ENCODE measurements around the gene ZNF695. TPM values are rescaled to one million over a fixed set of nuclear protein-coding genes. Genes with fewer than 3 reads are reported as not detected.
"Not testable (repeated sequence)": the region's sequence is repeated elsewhere in the genome, so short reads cannot be mapped to it uniquely, and the experiment has no call there.

The ZNF695 gene
- total and polyA plus RNA-seq, 2 donors from 2014 or later = 0.44 TPM; not detected in 1

DNA sequence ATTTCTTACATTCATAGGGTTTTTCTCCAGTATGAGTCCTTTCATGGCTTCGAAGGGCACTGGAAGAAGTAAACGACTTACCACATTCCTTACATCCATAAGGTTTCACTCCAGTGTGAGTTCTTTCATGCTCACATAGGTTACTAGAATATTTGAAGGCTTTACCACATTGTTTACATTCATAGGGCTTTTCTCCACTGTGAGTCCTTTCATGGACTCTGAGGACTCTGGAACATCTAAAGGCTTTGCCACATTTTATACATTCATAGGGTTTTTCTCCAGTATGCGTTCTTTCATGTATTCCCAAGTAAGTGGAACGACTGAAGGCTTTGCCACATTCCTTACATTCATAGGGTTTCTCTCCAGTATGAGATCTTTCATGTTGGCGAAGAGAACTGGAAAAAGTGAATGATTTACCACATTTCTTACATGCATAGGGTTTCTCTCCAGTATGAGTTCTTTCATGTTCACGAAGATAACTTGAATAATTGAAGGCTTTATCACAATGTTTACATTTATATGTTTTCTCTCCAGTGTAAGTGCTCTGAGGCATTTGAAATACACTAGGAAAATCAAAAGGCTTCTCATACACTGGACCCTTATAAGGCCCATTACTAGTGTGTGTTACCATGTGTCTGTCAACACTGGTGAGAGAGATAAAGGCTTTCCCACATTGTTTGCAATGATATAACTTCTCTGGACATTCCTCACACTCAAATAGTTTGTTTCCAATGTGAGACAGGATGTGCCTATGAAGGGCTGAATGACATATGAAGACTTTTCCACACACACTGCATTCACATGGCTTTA lies 29.9 kb upstream of the ZNF695 start:
- intact Hi-C loops (cut with DNase I) = no loop called here
- no peaks in the 10 kb centered on the region for H3K27me3 ChIP-seq (ENCODE audit: control insufficient read depth, insufficient read depth, low read length)
- H3K4me3 ChIP-seq (ENCODE audit: low read length in 3 of 3) = no peak overlapping the region
- no peak overlapping the region for H3K27ac ChIP-seq (ENCODE audit: low read depth in 2 of 2, low read length in 2 of 2)
- TF ChIP-seq, protein P1, sequence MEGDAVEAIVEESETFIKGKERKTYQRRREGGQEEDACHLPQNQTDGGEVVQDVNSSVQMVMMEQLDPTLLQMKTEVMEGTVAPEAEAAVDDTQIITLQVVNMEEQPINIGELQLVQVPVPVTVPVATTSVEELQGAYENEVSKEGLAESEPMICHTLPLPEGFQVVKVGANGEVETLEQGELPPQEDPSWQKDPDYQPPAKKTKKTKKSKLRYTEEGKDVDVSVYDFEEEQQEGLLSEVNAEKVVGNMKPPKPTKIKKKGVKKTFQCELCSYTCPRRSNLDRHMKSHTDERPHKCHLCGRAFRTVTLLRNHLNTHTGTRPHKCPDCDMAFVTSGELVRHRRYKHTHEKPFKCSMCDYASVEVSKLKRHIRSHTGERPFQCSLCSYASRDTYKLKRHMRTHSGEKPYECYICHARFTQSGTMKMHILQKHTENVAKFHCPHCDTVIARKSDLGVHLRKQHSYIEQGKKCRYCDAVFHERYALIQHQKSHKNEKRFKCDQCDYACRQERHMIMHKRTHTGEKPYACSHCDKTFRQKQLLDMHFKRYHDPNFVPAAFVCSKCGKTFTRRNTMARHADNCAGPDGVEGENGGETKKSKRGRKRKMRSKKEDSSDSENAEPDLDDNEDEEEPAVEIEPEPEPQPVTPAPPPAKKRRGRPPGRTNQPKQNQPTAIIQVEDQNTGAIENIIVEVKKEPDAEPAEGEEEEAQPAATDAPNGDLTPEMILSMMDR (IDR thresholded peaks at IDR 0.05; ENCODE audit: borderline replicate concordance, extremely low read depth, insufficient read depth) = no peak
- no peaks in the 10 kb centered on the region for H3K4me1 ChIP-seq (ENCODE audit: control insufficient read depth in 2 of 3, insufficient read depth in 2 of 3, low read depth in 1 of 3, low read length in 3 of 3)
- peaks cover 5 to 32% (median 16%) of the 10 kb centered on the region in 3 donors for H3K36me3 ChIP-seq (ENCODE audit: control insufficient read depth in 2 of 3, insufficient read depth in 3 of 3, low read length in 3 of 3)
- peaks cover 4 to 65% (median 13%) of the 10 kb centered on the region in 3 donors for H3K9me3 ChIP-seq (ENCODE audit: control insufficient read depth in 2 of 3, insufficient read depth in 1 of 3, low read length in 3 of 3)
- no peak overlapping the region for H3K9ac ChIP-seq (ENCODE audit: low read length in 3 of 3)
- DNase-seq (no peak), FAIRE-seq (no peak)

DNA sequence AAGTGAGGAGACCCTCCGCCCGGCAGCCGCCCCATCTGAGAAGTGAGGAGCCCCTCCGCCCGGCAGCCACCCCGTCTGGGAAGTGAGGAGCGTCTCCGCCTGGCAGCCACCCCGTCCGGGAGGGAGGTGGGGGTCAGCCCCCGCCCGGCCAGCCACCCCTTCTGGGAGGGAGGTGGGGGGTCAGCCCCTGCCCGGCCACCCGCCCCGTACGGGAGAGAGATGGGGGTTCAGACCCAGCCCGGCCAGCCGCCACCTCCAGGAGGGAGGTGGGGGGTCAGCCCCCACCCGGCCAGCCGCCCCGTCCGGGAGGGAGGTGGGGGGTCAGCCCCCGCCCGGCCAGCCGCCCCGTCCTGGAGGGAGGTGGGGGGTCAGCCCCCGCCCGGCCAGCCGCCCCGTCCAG lies 24.4 kb upstream of the ZNF695 start:
- H3K27me3 ChIP-seq (ENCODE audit: control insufficient read depth, insufficient read depth, low read length); H3K27ac ChIP-seq (ENCODE audit: low read depth in 2 of 2, low read length in 2 of 2); H3K4me1 ChIP-seq (ENCODE audit: control insufficient read depth in 2 of 3, insufficient read depth in 2 of 3, low read depth in 1 of 3, low read length in 3 of 3); intact Hi-C loops (cut with DNase I); DNase-seq; H3K4me3 ChIP-seq (ENCODE audit: low read length in 3 of 3); H3K9ac ChIP-seq (ENCODE audit: low read length in 3 of 3); FAIRE-seq: not testable (repeated sequence)
- H3K9me3 ChIP-seq (ENCODE audit: control insufficient read depth in 2 of 3, insufficient read depth in 1 of 3, low read length in 3 of 3) = peaks cover 4 to 39% (median 14%) of the 10 kb centered on the region in 3 donors
- H3K36me3 ChIP-seq (ENCODE audit: control insufficient read depth in 2 of 3, insufficient read depth in 3 of 3, low read length in 3 of 3) = peaks cover 3 to 18% (median 9%) of the 10 kb centered on the region in 3 donors

DNA sequence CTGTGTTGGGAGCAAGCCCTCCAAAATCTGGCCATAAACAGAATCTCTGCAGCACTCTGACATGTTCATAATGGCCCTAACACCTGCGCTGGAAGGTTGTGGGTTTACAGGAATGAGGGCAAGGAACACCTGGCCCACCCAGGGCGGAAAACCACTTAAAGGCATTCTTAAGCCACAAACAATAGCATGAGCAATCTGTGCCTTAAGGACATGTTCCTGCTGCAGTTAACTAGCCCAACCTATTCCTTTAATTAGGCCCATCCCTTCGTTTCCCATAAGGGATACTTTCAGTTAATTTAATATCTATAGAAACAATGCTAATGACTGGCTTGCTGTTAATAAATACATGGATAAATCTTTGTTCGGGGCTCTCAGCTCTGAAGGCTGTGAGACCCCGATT lies 16.8 kb upstream of the ZNF695 start:
- H3K36me3 ChIP-seq (ENCODE audit: control insufficient read depth in 2 of 3, insufficient read depth in 3 of 3, low read length in 3 of 3); H3K9ac ChIP-seq (ENCODE audit: low read length in 3 of 3); intact Hi-C loops (cut with DNase I); DNase-seq; H3K27ac ChIP-seq (ENCODE audit: low read depth in 2 of 2, low read length in 2 of 2); H3K27me3 ChIP-seq (ENCODE audit: control insufficient read depth, insufficient read depth, low read length); H3K4me3 ChIP-seq (ENCODE audit: low read length in 3 of 3); H3K4me1 ChIP-seq (ENCODE audit: control insufficient read depth in 2 of 3, insufficient read depth in 2 of 3, low read depth in 1 of 3, low read length in 3 of 3); H3K9me3 ChIP-seq (ENCODE audit: control insufficient read depth in 2 of 3, insufficient read depth in 1 of 3, low read length in 3 of 3); FAIRE-seq: not testable (repeated sequence)

DNA sequence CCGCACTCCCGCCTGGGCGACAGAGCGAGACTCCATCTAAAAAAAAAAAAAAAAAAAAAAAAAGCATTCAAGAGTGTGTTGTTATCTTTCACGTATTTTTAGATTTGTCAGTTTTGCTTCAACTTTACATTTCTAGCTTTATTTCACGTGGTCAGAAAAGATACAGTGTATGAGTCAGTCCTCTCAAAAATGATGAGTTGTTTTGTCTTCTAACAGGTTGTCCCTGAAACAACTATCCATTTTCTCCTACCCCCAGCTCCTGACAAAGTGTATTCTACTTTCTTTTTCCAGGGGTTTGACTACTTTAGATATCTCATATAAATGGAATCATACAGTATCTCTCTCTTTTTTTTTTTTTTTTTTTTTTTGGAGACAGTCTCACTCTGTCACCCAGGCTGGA lies 5.5 kb upstream of the ZNF695 start:
- FAIRE-seq = no peak
- H3K9ac ChIP-seq (ENCODE audit: low read length in 3 of 3) = no peak overlapping the region
- H3K4me3 ChIP-seq (ENCODE audit: low read length in 3 of 3) = no peak overlapping the region
- H3K36me3 ChIP-seq (ENCODE audit: control insufficient read depth in 2 of 3, insufficient read depth in 3 of 3, low read length in 3 of 3) = no peaks in the 10 kb centered on the region
- H3K4me1 ChIP-seq (ENCODE audit: control insufficient read depth in 2 of 3, insufficient read depth in 2 of 3, low read depth in 1 of 3, low read length in 3 of 3) = no peaks in the 10 kb centered on the region
- DNase-seq = no peak
- H3K27ac ChIP-seq (ENCODE audit: low read depth in 2 of 2, low read length in 2 of 2) = no peak overlapping the region
- no peaks in the 10 kb centered on the region for H3K27me3 ChIP-seq (ENCODE audit: control insufficient read depth, insufficient read depth, low read length)
- intact Hi-C loops (cut with DNase I) = no loop called here
- TF ChIP-seq, protein P1 (IDR thresholded peaks at IDR 0.05; ENCODE audit: borderline replicate concordance, extremely low read depth, insufficient read depth) = no peak
- peaks cover 0 to 3% (median 3%) of the 10 kb centered on the region in 3 donors for H3K9me3 ChIP-seq (ENCODE audit: control insufficient read depth in 2 of 3, insufficient read depth in 1 of 3, low read length in 3 of 3)

All from kidney (tissue), 14 donors.